LNCAP (cell line): Measurements from ENCODE around the gene VSTM4.

ENCODE experiments used
- TF ChIP-seq, protein P1 (sequence below): fragments of 450-650 bp; IDR thresholded peaks from 2 replicates; pipeline ENCODE4 v1.5.1; 2017; ENCODE audit warnings: mild to moderate bottlenecking

Gene VSTM4

DNA sequence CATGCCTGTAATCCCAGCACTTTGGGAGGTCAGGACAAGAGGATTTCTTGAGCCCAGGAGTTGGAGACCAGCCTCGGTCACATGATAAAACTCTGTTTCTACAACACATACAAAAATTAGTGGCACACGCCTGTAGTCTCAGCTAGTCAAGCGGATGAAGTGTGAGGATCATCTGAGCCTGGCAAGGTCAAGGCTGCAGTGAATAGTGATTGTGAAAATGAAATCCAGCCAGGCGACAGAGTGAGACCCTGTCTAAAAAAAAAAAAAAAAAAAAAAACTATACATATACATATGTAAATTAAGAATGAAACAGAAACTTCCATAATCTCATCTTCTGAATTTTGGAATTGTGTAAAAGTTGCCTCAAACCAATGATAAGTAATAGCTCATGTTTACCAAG lies 36.7 kb upstream of the VSTM4 start:
- TF ChIP-seq, protein P1, sequence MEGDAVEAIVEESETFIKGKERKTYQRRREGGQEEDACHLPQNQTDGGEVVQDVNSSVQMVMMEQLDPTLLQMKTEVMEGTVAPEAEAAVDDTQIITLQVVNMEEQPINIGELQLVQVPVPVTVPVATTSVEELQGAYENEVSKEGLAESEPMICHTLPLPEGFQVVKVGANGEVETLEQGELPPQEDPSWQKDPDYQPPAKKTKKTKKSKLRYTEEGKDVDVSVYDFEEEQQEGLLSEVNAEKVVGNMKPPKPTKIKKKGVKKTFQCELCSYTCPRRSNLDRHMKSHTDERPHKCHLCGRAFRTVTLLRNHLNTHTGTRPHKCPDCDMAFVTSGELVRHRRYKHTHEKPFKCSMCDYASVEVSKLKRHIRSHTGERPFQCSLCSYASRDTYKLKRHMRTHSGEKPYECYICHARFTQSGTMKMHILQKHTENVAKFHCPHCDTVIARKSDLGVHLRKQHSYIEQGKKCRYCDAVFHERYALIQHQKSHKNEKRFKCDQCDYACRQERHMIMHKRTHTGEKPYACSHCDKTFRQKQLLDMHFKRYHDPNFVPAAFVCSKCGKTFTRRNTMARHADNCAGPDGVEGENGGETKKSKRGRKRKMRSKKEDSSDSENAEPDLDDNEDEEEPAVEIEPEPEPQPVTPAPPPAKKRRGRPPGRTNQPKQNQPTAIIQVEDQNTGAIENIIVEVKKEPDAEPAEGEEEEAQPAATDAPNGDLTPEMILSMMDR: no peak

DNA sequence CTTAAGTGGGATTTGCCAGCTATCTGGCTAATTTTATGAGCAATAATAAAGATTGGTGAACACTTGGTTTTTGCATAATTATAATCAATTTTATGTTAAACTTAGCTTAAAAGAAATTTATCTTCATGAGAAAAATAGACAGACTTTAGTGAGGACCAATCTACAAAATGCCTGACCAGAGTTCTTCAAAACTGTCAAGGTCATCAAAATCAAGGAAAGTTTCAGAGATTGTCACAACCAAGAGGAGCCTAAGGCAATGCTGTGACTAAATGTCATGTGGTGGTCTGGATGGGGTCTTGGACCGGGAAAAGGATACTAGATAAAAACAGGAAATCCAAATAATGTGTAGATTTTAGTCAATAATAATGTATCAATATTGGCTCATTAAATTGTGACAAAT lies 36.2 kb upstream of the VSTM4 start:
- TF ChIP-seq, protein P1: no peak

DNA sequence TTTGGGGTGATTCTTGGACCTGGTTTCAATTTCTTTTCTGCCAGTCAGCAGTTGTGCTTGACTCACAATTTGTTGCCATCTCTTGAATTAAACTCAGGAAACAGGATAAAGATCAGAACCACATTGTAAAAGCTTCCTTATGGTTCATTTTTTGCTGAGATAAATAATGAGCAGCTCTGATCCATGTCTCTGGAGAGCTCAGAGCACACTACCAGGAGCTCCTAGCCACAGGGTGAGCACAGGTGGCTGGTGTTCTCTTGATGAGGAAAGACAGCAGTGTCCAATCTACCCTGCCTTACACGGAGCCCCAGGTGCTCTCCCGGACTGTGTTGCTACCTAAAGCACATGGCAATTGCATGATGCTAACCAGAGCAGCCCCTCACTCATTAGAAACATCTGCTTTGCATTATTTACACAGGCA lies 35.7 kb upstream of the VSTM4 start:
- TF ChIP-seq, protein P1: no peak

DNA sequence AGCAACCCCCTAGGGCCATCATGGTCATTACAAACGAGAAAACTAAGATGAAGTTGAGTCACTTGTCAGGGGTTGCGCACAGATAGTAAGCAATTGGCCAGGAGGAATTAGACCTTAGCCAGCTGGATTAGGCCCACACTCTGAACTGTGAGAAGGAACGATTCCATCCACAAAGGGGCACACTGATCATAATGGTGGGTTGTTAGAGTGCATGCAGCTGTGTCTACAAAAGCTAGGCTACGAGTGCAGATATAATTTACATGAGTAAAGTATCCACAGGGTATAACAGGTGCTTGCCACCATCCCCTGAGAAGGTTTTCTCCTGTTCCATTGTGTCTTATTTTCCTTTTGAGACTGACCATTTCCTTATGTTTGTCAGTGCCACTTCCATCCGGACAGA lies 35.1 kb upstream of the VSTM4 start:
- TF ChIP-seq, protein P1: no peak

DNA sequence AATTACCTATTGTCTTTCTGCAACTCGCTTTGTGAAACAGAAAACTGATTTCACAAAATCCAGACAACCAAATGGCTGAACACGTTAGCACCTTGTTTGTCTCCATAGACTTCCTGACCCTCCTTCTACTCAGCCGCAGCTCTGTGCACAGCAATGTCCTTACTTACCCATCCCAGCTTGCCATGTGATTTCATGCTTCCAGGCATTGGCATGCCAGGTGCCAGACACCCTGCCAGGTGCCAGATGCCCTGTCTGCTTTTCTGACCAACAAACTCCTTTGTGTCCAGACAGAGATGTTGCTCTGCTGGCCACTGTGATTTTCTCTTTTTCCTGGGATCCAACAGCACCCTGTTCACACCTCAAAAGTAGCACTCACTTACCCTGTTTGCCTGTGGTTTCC lies 34.6 kb upstream of the VSTM4 start:
- TF ChIP-seq, protein P1: no peak

DNA sequence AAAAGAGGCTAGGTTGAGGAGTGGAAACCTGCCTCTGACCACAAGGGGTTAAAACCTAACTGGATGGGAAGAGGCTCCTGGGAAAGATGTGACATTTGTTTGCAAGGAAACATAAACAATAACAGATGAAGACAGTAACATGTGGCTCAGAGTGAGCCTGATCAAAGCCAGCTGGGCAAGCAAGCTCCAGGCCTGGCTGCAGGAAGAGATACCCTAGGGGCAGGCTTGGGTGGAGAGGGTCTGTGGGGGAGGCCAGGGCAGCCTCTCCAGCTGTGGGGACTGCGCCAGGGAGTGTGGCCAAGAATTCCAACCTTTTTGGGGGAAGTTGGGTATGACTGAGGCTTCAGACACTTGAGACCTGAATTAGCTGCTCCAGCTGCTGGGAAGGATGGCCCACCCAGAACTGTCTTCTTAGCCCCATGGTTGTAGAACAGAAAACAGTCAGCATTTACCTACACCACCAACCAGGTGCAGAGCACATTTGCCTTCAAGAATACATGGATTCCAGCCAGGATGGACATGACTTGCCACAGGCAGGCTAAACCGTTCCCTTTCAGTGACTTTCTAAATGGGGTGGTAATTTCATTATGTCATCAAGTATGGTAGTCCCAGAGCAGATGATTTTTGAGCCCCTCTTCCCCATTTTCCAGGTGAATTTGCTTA lies 28.9 kb upstream of the VSTM4 start:
- TF ChIP-seq, protein P1: no peak

DNA sequence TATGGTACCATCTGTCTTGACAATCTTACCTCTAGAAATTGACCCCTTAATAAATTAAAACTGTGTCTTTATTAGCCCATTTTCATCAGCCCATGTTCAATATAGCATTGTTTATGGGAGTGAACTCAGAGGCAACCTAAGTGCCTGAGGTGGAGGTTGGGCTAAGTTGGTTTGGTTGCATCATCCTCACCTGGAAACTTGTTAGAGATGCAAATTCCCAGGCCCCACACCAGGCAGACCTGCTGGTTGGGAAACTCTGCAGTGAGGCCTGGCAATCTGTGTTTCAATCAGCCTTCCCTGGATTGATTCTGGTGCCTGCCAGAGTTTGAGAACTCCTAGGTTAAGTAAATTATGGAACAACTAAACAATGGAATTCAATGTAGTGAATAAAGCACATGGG lies 27.9 kb upstream of the VSTM4 start:
- TF ChIP-seq, protein P1: no peak
